Right lobe of liver (tissue), 6 donors: ENCODE results near the gene KCNMA1. TPM values are rescaled to one million over a fixed set of nuclear protein-coding genes. Genes with fewer than 3 reads are reported as not detected.

Experiments
- ATAC-seq, 4 donors: fragments of 200-7000 bp; cut with Tn5 transposase; one replicate each; pipeline ENCODE4 v1.9.1; 2020; ENCODE audit warnings: mild to moderate bottlenecking in 4 of 4, moderate library complexity in 4 of 4
- DNase-seq, 3 donors: peaks; one replicate each; pipeline ENCODE4 v3.0.0-alpha.2; 2020
- H3K27ac ChIP-seq, 3 donors: fragments of 200-600 bp; one replicate each; pipeline ENCODE4 v1.8.0; 2022
- H3K27me3 ChIP-seq, 2 donors: fragments of 200-600 bp; one replicate each; pipeline ENCODE4 v1.8.0; 2022
- H3K36me3 ChIP-seq, 4 donors: fragments of 200-600 bp; sonication (generic) in 1 of 4; one replicate each; pipeline versions ENCODE4 v1.5.1 to v1.8.0; 2017 to 2022; ENCODE audit warnings: control low read depth in 1 of 4
- H3K4me1 ChIP-seq, 4 donors: fragments of 200-600 bp; sonication (generic) in 1 of 4; one replicate each; pipeline versions ENCODE4 v1.5.1 to v1.8.0; 2017 to 2022; ENCODE audit warnings: control low read depth in 1 of 4
- H3K4me3 ChIP-seq, 3 donors: fragments of 200-600 bp; one replicate each; pipeline ENCODE4 v1.8.0; 2022
- H3K9me3 ChIP-seq, 4 donors: fragments of 200-600 bp; sonication (generic) in 1 of 4; one replicate each; pipeline versions ENCODE4 v1.5.1 to v1.8.0; 2017 to 2022; ENCODE audit warnings: control low read depth in 1 of 4
- CTCF ChIP-seq, 4 donors: fragments of 200-600 bp in 3 of 4; fragments of 450-650 bp in 1 of 4; IDR thresholded peaks; one replicate each; pipeline versions ENCODE4 v1.5.1 to v1.8.0; 2016 to 2022; ENCODE audit warnings: antibody characterized with exemption in 4 of 4, mild to moderate bottlenecking in 2 of 4
- POLR2A ChIP-seq: fragments of 450-650 bp; IDR thresholded peaks from one replicate; pipeline ENCODE4 v1.6.1; 2017; ENCODE audit warnings: antibody characterized with exemption, mild to moderate bottlenecking
- WGBS: methylation state at CpG from one replicate; pipeline ENCODE4 v1.1.6; 2018; ENCODE audit warnings: low coverage, low lambda C conversion rate; ENCODE audit not compliant: insufficient coverage; ENCODE audit errors: missing lambda C conversion rate; 5-methylcytosine and 5-hydroxymethylcytosine counted together
- intact Hi-C, 2 donors: fragments of 100-400 bp; cut with DNase I; formaldehyde crosslinking; loops; one replicate each; pipeline versions ENCODE4 v1.11.2 to v1.14.1; 2022
- total RNA-seq, 6 experiments: library from RNA; depleted of rRNA in 2 of 6; stranded (reverse); fragments of >200 nt in 2 of 6; fragmentation: NEBNext Ultra II Directional in 3 of 6; extraction: Animal tissue kit (Norgen Biotek cat#: 25700) in 3 of 6; gene quantifications; one replicate each; pipeline versions ENCODE4 v1.1.0 to v1.2.4, GENCODE V29; 2016 to 2023
- donor health status: DM: no; HTN: yes; CAD: no.
- donor health status: DM: no; HTN: no; CAD: no.
- donor health status: DM: no; HTN: no; CAD: no.
- donor health status: DM: no; HTN: yes; CAD: no.
- donor health status: DM: no; HTN: yes; CAD: no.

The KCNMA1 gene
- total RNA-seq, 6 experiments from 2014 or later = 5.7 to 48.0 (median 15.1) TPM

- Histone ChIP-seq H3K4me3 (no peak overlapping the region), H3K27ac (no peak overlapping the region), H3K4me1 (peaks cover 0 to 53% (median 15%) of the 10 kb centered on the region in 4 donors), H3K27me3 (no peaks in the 10 kb centered on the region), H3K36me3 (no peaks in the 10 kb centered on the region), H3K9me3 (no peaks in the 10 kb centered on the region)
- ATAC-seq (no peak), DNase-seq (no peak)
- intact Hi-C loops = no loop called here
- 100% methylated on average over 2 of the region's 9 CpGs for WGBS
- TF ChIP-seq CTCF (IDR thresholded peaks at IDR 0.05) (no peak), POLR2A (no peak)
These were observed 610.0 kb downstream of the KCNMA1 start for GRCh38 chr10:77027576-77027975.

GRCh38 chr10:77027141-77027540, 610.5 kb downstream of the KCNMA1 start:
- 100% methylated on average over 2 of the region's 2 CpGs for WGBS
- Histone ChIP-seq H3K27ac (no peak overlapping the region), H3K4me1 (peaks cover 0 to 53% (median 14%) of the 10 kb centered on the region in 4 donors), H3K27me3 (no peaks in the 10 kb centered on the region), H3K4me3 (no peak overlapping the region), H3K36me3 (no peaks in the 10 kb centered on the region), H3K9me3 (no peaks in the 10 kb centered on the region)
- TF ChIP-seq CTCF (IDR thresholded peaks at IDR 0.05) (no peak), POLR2A (no peak)
- no peak for ATAC-seq
- intact Hi-C loops = no loop called here
- no peak for DNase-seq

GRCh38 chr10:77026148-77026547, 611.5 kb downstream of the KCNMA1 start:
- no peak for ATAC-seq
- no peak overlapping the region for H3K4me3 ChIP-seq
- 90% methylated on average over 5 of the region's 5 CpGs for WGBS
- H3K9me3 ChIP-seq = no peaks in the 10 kb centered on the region
- DNase-seq = no peak
- peaks cover 0 to 50% (median 17%) of the 10 kb centered on the region in 4 donors for H3K4me1 ChIP-seq
- no peaks in the 10 kb centered on the region for H3K27me3 ChIP-seq
- TF ChIP-seq POLR2A (no peak), CTCF (IDR thresholded peaks at IDR 0.05) (no peak)
- H3K27ac ChIP-seq = peak overlapping the region in 1 of 3 donors; percentile 10
- no peaks in the 10 kb centered on the region for H3K36me3 ChIP-seq
- intact Hi-C loops = no loop called here

- Histone ChIP-seq H3K4me1 (peaks cover 0 to 46% (median 13%) of the 10 kb centered on the region in 4 donors), H3K36me3 (no peaks in the 10 kb centered on the region), H3K27ac (no peak overlapping the region), H3K9me3 (no peaks in the 10 kb centered on the region), H3K4me3 (no peak overlapping the region), H3K27me3 (no peaks in the 10 kb centered on the region)
- DNase-seq (no peak), ATAC-seq (no peak)
- TF ChIP-seq POLR2A (no peak), CTCF (IDR thresholded peaks at IDR 0.05) (no peak)
- intact Hi-C loops = no loop called here
These were observed 613.1 kb downstream of the KCNMA1 start for GRCh38 chr10:77024461-77024860.

- H3K4me3 ChIP-seq = no peak overlapping the region
- no peaks in the 10 kb centered on the region for H3K36me3 ChIP-seq
- 90% methylated on average over 2 of the region's 2 CpGs for WGBS
- DNase-seq = no peak
- no peak for ATAC-seq
- intact Hi-C loops = no loop called here
- peaks cover 0 to 42% (median 13%) of the 10 kb centered on the region in 4 donors for H3K4me1 ChIP-seq
- no peak overlapping the region for H3K27ac ChIP-seq
- TF ChIP-seq POLR2A (no peak), CTCF (IDR thresholded peaks at IDR 0.05) (no peak)
- H3K27me3 ChIP-seq = no peaks in the 10 kb centered on the region
- H3K9me3 ChIP-seq = no peaks in the 10 kb centered on the region
These were observed 614.2 kb downstream of the KCNMA1 start for GRCh38 chr10:77023396-77023795.
